ENCODE data around the gene LETM1. TPM values are rescaled to one million over a fixed set of nuclear protein-coding genes. Genes with fewer than 3 reads are reported as not detected.

The LETM1 gene
- polyA plus RNA-seq, 12 donors: 10.6 to 22.3 (median 14.2) TPM; not detected in 1

DNA sequence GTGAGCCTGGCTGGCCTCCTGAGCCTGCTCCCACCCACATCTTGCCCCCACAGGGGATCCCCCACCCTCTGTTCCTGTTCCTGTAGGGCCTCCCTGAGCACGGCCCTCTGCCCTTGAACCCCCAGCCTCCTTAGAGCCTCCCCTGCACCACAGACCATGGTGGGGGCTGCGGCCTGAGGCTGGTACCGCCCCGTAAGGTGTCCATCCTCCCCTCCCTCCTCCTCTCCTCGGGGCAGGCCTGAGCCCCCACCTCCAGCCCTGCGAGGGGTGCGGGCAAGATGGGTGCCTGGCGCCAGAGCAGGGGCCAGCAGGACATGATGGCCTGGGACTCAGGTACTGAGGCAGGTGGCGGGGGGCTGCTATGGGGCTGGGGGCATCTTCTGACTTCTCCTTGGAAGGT, 91.3 kb downstream of the LETM1 start:
- no peak for DNase-seq

- peak; percentile 41 for DNase-seq
Observed at GRCh38 chr4:1763550-1764080, 92.3 kb downstream of the LETM1 start.

DNA sequence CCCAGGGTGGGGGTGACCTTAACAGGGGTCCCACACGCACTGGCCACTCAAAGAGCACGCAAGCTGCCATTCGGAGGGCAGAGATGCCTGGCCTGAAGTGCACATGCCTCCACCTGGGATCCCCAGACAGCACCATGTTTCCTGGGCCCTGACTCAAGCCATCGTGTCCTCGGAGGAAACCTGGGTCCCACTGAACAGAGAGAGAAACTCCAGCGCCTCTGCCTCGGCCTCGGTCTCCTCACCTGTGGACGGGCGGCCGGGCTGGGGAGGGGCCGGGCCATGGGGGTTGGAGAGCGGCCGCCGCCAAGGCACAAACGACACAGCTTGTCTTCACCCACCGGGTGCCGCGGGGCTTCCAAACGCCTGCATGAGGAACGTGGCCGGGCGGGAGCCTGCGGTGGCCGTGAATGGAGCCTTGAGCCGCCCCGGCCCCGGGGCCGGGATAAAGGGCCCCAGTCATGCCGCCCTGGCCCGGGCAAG, 92.8 kb downstream of the LETM1 start:
- DNase-seq: no peak

DNA sequence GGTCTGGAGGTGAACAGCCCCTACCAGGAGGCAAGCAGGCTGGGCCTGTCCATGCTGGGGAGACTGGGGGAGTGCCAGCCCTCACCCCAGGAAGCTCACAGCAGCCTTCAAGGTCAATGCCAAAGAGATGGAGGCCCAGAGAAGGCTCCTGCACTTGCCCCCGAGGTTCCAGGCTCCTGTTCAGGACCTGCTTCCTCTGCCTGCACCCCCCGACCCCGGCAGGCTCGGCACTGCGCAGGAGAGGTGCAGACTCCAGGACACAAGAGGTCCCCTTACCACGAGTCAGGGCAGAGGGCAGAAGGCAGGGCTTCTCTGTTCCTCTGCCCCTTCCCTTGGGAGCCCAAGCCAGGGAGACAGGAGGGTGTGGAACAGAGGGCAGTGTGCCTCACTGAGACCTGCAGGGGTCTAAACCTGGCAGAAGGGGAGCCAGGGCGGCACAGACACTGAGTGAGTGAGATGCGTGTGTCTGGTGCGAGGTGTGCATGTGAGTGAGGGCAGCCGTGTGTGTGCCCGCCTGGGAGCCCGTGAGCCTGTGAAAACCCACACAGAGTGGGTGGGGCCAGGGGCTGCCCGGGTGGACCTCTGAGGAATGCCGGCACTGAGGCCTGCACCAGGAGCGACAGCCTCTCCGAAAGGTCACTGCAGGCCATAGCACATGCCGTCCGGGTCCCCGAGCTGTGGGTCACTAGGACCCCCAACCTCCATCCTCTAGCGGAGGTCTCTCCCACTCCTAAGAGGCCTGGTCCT, 93.5 kb downstream of the LETM1 start:
- DNase-seq: no peak

Other genes starting within 250 kb of the LETM1 start
- gene FAM53A, start 171.8 kb downstream of the LETM1 start, polyA plus RNA-seq (ENCODE audit: insufficient read length in 12 of 12): 1 to 10 TPM in 9 of 12 donors, under 1 TPM in 1, not detected in 2; 0.72 to 1.7 (median 1.3) TPM
- gene SLBP, start 143.8 kb downstream of the LETM1 start, polyA plus RNA-seq (ENCODE audit: insufficient read length in 12 of 12): 10 to 100 TPM in 11 of 12 donors, not detected in 1; 32.0 to 57.2 (median 38.6) TPM
- gene TMEM129, start 134.8 kb downstream of the LETM1 start, polyA plus RNA-seq (ENCODE audit: insufficient read length in 12 of 12): 10 to 100 TPM in 11 of 12 donors, not detected in 1; 15.8 to 22.6 (median 20.4) TPM
- gene TACC3, start 134.6 kb downstream of the LETM1 start, polyA plus RNA-seq (ENCODE audit: insufficient read length in 12 of 12): 10 to 100 TPM in 11 of 12 donors, not detected in 1; 15.3 to 43.5 (median 26.6) TPM
- gene FGFR3, start 62.9 kb downstream of the LETM1 start, polyA plus RNA-seq (ENCODE audit: insufficient read length in 12 of 12): 10 to 100 TPM in 4 of 12 donors, 1 to 10 TPM in 4, under 1 TPM in 3, not detected in 1; 0.92 to 62.4 (median 1.6) TPM
- 10 to 100 TPM in 11 of 12 donors, not detected in 1; 40.2 to 69.7 (median 52.1) TPM for gene NSD2, start 15.2 kb upstream of the LETM1 start, polyA plus RNA-seq (ENCODE audit: insufficient read length in 12 of 12)
- gene NELFA, start 152.8 kb upstream of the LETM1 start, polyA plus RNA-seq (ENCODE audit: insufficient read length in 12 of 12): 10 to 100 TPM in 11 of 12 donors, not detected in 1; 15.6 to 35.3 (median 19.8) TPM
- 1 to 10 TPM in 11 of 12 donors, not detected in 1; 1.3 to 2.8 (median 2.1) TPM for gene NAT8L, start 203.2 kb upstream of the LETM1 start, polyA plus RNA-seq (ENCODE audit: insufficient read length in 12 of 12)